Astrocyte (in vitro differentiated cells and primary cell): ENCODE results near the gene VAV1. TPM values are rescaled to one million over a fixed set of nuclear protein-coding genes. Genes with fewer than 3 reads are reported as not detected.

Experiments used
- DNase-seq: peaks from one replicate; pipeline ENCODE4 v3.0.0-alpha.2; 2010; ENCODE audit warnings: low read depth
- FAIRE-seq: peaks from 2 replicates; lab custom pipeline; 2011; peaks lifted over from hg19 to GRCh38; lab: Jason Lieb, UNC
- H2AFZ ChIP-seq: 2 replicates; pipeline ENCODE4 v1.6.0; 2012; ENCODE audit warnings: low read depth, low read length, inconsistent platforms
- H3K27ac ChIP-seq: 2 replicates; pipeline ENCODE4 v1.5.1; 2011; ENCODE audit warnings: low read depth, low read length, inconsistent platforms
- H3K27me3 ChIP-seq: 2 replicates; pipeline ENCODE4 v1.6.0; 2011; ENCODE audit warnings: low read length, inconsistent platforms; ENCODE audit not compliant: insufficient read depth
- H3K36me3 ChIP-seq: 2 replicates; pipeline ENCODE4 v1.5.1; 2011; ENCODE audit warnings: low read length, inconsistent platforms; ENCODE audit not compliant: insufficient read depth
- H3K4me1 ChIP-seq: 2 replicates; pipeline ENCODE4 v1.5.1; 2011; ENCODE audit warnings: low read length, inconsistent platforms; ENCODE audit not compliant: insufficient read depth
- H3K4me2 ChIP-seq: 2 replicates; pipeline ENCODE4 v1.6.0; 2012; ENCODE audit warnings: low read length, inconsistent platforms
- H3K4me3 ChIP-seq: 2 replicates; pipeline ENCODE4 v1.5.1; 2011; ENCODE audit warnings: low read depth, mild to moderate bottlenecking, low read length, inconsistent platforms; ENCODE audit not compliant: insufficient read depth
- H3K79me2 ChIP-seq: 2 replicates; pipeline ENCODE4 v1.6.0; 2012; ENCODE audit warnings: mild to moderate bottlenecking, low read length, inconsistent platforms; ENCODE audit not compliant: insufficient read depth
- H3K9ac ChIP-seq: 2 replicates; pipeline ENCODE4 v1.6.0; 2012; ENCODE audit warnings: mild to moderate bottlenecking, low read length, inconsistent platforms
- H3K9me3 ChIP-seq: 2 replicates; pipeline ENCODE4 v1.5.1; 2012; ENCODE audit warnings: low read depth, mild to moderate bottlenecking, low read length, inconsistent platforms; ENCODE audit not compliant: insufficient read depth
- H4K20me1 ChIP-seq: 2 replicates; pipeline ENCODE4 v1.6.0; 2012; ENCODE audit warnings: low read length, inconsistent platforms; ENCODE audit not compliant: insufficient read depth
- H3K27ac Mint-ChIP-seq: one replicate; pipeline ENCODE4 v1.8.0; 2021; ENCODE audit warnings: mild to moderate bottlenecking, mixed read lengths; ENCODE audit not compliant: unreplicated experiment
- H3K27me3 Mint-ChIP-seq: one replicate; pipeline ENCODE4 v1.8.0; 2021; ENCODE audit warnings: low read depth, mixed read lengths; ENCODE audit not compliant: unreplicated experiment
- H3K36me3 Mint-ChIP-seq: one replicate; pipeline ENCODE4 v1.8.0; 2021; ENCODE audit warnings: low read depth, mixed read lengths; ENCODE audit not compliant: unreplicated experiment
- H3K4me1 Mint-ChIP-seq: one replicate; pipeline ENCODE4 v1.8.0; 2021; ENCODE audit warnings: low read depth, mixed read lengths; ENCODE audit not compliant: unreplicated experiment
- H3K4me3 Mint-ChIP-seq: one replicate; pipeline ENCODE4 v1.8.0; 2021; ENCODE audit warnings: mild to moderate bottlenecking, moderate library complexity, mixed read lengths; ENCODE audit not compliant: unreplicated experiment
- H3K9me3 Mint-ChIP-seq: one replicate; pipeline ENCODE4 v1.8.0; 2021; ENCODE audit warnings: mild to moderate bottlenecking, mixed read lengths; ENCODE audit not compliant: unreplicated experiment
- EZH2 ChIP-seq: IDR thresholded peaks from 2 replicates; pipeline ENCODE4 v1.6.1; 2012; ENCODE audit warnings: mild to moderate bottlenecking, low read length, inconsistent platforms; ENCODE audit not compliant: insufficient read depth
- total RNA-seq: library from RNA; stranded (reverse); gene quantifications from 2 replicates; pipeline ENCODE4 v1.2.1, GENCODE V29; 2021
- TF ChIP-seq, protein P1 (sequence below): IDR thresholded peaks from 2 replicates; pipeline ENCODE4 v1.5.1; 2011; ENCODE audit warnings: low read depth, mild to moderate bottlenecking, inconsistent platforms, low read length, moderate library complexity; ENCODE audit not compliant: insufficient read depth

Gene VAV1
- total RNA-seq, 1 donor from 2014 or later: not detected

GRCh38 chr19:6734096-6734696 lies 38.3 kb upstream of the VAV1 start:
- peaks cover 24% of the 10 kb centered on the region for H3K4me1 ChIP-seq
- no peaks in the 10 kb centered on the region for H3K36me3 ChIP-seq
- Mint-ChIP-seq H3K27me3 (no peaks in the 10 kb centered on the region), H3K4me1 (peaks cover 13% of the 10 kb centered on the region), H3K36me3 (peaks cover 6% of the 10 kb centered on the region), H3K9me3 (peaks cover 3% of the 10 kb centered on the region), H3K4me3 (no peak overlapping the region), H3K27ac (no peak overlapping the region)
- H3K9me3 ChIP-seq: no peaks in the 10 kb centered on the region
- no peak for DNase-seq
- peaks cover 10% of the 10 kb centered on the region for H3K79me2 ChIP-seq
- H3K4me3 ChIP-seq: no peak overlapping the region
- no peak overlapping the region for H3K27ac ChIP-seq
- H3K9ac ChIP-seq: no peak overlapping the region
- FAIRE-seq: no peak
- TF ChIP-seq, protein P1, sequence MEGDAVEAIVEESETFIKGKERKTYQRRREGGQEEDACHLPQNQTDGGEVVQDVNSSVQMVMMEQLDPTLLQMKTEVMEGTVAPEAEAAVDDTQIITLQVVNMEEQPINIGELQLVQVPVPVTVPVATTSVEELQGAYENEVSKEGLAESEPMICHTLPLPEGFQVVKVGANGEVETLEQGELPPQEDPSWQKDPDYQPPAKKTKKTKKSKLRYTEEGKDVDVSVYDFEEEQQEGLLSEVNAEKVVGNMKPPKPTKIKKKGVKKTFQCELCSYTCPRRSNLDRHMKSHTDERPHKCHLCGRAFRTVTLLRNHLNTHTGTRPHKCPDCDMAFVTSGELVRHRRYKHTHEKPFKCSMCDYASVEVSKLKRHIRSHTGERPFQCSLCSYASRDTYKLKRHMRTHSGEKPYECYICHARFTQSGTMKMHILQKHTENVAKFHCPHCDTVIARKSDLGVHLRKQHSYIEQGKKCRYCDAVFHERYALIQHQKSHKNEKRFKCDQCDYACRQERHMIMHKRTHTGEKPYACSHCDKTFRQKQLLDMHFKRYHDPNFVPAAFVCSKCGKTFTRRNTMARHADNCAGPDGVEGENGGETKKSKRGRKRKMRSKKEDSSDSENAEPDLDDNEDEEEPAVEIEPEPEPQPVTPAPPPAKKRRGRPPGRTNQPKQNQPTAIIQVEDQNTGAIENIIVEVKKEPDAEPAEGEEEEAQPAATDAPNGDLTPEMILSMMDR: no peak
- no peak for TF ChIP-seq EZH2
- H3K4me2 ChIP-seq: no peak overlapping the region
- H2AFZ ChIP-seq: no peak overlapping the region
- no peaks in the 10 kb centered on the region for H3K27me3 ChIP-seq
- no peaks in the 10 kb centered on the region for H4K20me1 ChIP-seq

DNA sequence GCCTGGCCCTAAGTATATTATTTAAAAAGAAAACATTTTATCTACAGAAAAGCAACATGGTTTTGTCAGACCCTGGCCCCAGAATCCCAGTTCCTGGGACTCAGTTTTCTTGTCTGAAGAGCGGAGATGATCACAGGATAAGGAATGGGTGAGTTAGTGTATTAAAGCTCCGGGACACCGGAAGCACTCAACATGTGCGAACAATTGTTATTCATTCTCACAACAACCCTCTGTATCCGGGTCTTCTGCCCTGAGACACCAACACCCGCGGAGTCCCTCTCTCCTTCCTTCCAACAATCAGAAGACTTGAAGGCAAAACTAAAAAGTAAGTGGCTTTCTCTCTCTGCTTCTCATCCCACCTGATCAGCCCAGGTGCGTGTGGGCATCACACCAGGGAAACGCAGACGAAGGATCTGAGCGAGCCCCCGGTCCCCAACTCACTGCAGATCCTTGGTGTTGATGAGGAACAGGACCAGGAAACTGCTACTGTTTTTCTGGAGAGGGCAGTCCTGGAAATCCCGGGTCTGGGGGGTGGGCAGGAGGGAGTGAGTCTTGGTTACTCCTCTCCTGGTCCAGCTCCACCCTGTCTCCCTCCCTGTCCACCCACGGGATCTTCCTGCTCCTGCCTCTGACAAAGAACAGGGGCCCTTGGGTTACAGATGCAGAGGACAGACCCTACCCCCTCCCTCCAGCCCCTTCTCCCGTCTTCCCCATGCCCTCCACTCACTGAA lies 37.2 kb upstream of the VAV1 start:
- Histone ChIP-seq H3K4me3 (no peak overlapping the region), H3K4me2 (peak overlapping the region; percentile 95), H3K9ac (peak overlapping the region; percentile 89)

More for the DNA sequence above, 37.2 kb upstream of the VAV1 start:
- Histone ChIP-seq H4K20me1 (no peaks in the 10 kb centered on the region), H2AFZ (no peak overlapping the region), H3K36me3 (no peaks in the 10 kb centered on the region), H3K4me1 (peaks cover 25% of the 10 kb centered on the region), H3K27ac (peak overlapping the region; percentile 93), H3K27me3 (no peaks in the 10 kb centered on the region), H3K79me2 (peaks cover 17% of the 10 kb centered on the region), H3K9me3 (no peaks in the 10 kb centered on the region)
- TF ChIP-seq, protein P1: no peak
- TF ChIP-seq EZH2: no peak
- Mint-ChIP-seq H3K27me3 (no peaks in the 10 kb centered on the region), H3K36me3 (peaks cover 4% of the 10 kb centered on the region), H3K4me1 (peaks cover 13% of the 10 kb centered on the region), H3K4me3 (peak overlapping the region; percentile 99), H3K27ac (peak overlapping the region; percentile 93), H3K9me3 (peaks cover 3% of the 10 kb centered on the region)
- no peak for DNase-seq
- no peak for FAIRE-seq
